Muscle of leg (tissue), 11 donors: Measurements from ENCODE around the gene MMP15. TPM values are rescaled to one million over a fixed set of nuclear protein-coding genes. Genes with fewer than 3 reads are reported as not detected.

Source experiments
- DNase-seq: peaks from one replicate; pipeline ENCODE4 v3.0.0; 2013
- H3K27ac ChIP-seq: one replicate; pipeline ENCODE4 v1.5.1; 2013; ENCODE audit warnings: mild to moderate bottlenecking, low read length, control low read depth
- H3K27me3 ChIP-seq: one replicate; pipeline ENCODE4 v1.6.1; 2013; ENCODE audit warnings: low read length; ENCODE audit not compliant: control insufficient read depth, insufficient read depth
- H3K36me3 ChIP-seq: one replicate; pipeline ENCODE4 v1.6.1; 2013; ENCODE audit warnings: low read length; ENCODE audit not compliant: control insufficient read depth, insufficient read depth
- H3K4me1 ChIP-seq: one replicate; pipeline ENCODE4 v1.6.1; 2013; ENCODE audit warnings: low read length; ENCODE audit not compliant: control insufficient read depth, insufficient read depth
- H3K4me3 ChIP-seq: one replicate; pipeline ENCODE4 v1.5.1; 2013; ENCODE audit warnings: low read length, control low read depth
- H3K9me3 ChIP-seq: replicated peaks from 2 replicates; pipeline ENCODE4 v1.6.1; 2013; ENCODE audit warnings: low read depth, low read length; ENCODE audit not compliant: control insufficient read depth
- WGBS: methylation state at CpG from one replicate; pipeline ENCODE4 v1.1.5; 2013; ENCODE audit warnings: missing lambda C conversion rate; ENCODE audit not compliant: insufficient coverage; 5-methylcytosine and 5-hydroxymethylcytosine counted together
- polyA plus RNA-seq, 8 donors: library from polyadenylated mRNA; unstranded; fragments of 120-200 nt; gene quantifications; one replicate each; pipeline versions ENCODE4 v1.2.1 to v1.2.3, GENCODE V29; 2013; ENCODE audit warnings: inconsistent platforms in 1 of 8, low replicate concordance in 1 of 8; ENCODE audit not compliant: insufficient read length in 8 of 8, insufficient read depth in 1 of 8
- total RNA-seq: library from RNA; stranded (reverse); fragments of 120-200 nt; gene quantifications from one replicate; pipeline ENCODE4 v1.2.4, GENCODE V29; 2013

MMP15 gene
- total and polyA plus RNA-seq, 9 donors = 15.0 to 37.1 (median 31.2) TPM

DNA sequence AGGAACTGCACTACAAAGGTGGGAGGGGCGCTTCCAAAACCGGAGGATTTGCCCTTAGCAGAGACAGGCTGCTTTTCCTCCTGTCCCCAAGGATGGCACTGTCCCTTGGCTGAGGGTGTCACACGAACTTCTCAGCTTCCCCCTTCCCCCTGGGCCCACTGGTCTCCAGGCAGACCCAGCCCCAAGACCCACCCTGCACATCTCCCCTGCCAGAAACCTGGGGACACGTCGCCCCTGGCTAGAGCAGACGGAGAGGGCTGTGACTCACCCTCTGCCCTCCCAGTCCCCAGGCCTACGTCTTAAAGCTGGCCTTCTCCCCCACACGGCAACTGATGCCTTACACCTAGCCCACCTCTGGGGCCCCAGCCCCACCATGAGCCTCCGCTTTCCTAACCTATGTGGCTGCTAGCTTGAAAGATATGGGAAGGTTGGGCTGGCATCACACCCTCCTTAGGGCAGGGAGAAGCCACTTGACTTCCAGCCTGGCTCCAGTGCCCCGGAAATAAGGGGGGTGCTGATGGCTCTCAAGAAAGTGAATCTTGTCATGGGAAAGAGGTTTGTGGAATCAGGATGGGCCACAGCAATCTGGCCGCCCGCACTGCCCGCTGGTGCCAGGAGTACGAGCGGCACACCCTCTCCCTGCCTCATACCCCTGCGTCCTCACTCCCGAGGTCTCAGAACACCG is 29.7 kb upstream of the MMP15 start:
- Histone ChIP-seq H3K9me3 (no peaks in the 10 kb centered on the region), H3K36me3 (peaks cover 49% of the 10 kb centered on the region), H3K27me3 (no peaks in the 10 kb centered on the region), H3K4me3 (no peak overlapping the region), H3K27ac (no peak overlapping the region), H3K4me1 (peaks cover 22% of the 10 kb centered on the region)
- WGBS = 87% methylated on average over 17 of the region's 18 CpGs
- DNase-seq = no peak

DNA sequence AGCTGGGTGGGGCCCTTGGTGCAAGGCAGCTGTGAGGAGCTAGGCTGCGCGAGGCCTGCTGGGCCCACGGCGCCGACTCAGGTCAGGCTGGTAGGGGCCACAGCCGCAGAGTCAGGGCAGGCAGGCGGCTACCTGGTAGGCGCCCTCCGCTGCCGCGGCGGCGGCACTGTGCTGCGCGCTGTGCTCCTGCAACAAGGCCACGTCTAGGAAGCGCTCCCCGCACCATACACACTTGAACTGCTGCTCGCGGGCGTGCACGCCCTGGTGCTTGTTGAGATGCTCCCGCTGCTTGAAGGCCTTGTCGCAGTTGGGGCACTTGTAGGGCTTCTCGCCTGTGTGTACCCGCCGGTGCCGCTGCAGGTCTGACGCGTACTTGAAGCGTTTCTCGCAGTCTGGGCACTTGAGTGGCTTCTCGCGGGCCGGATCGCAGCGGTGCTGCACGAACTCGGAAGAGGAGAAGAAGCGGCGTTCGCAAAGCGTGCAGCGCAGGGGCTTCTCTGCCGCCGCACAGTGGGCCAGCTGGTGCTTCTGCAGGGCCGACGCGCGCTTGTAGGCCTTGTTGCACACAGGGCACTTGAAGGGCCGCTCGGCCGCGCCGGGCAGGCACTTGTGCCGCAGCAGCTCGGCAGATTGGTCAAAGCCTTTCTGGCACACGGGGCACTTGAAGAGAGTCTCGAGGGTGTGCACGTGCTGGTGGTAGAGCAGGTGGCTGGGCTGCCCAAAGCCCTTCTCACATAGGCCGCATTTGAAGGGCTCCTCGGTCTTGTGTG is 29.0 kb upstream of the MMP15 start:
- no peak overlapping the region for H3K4me3 ChIP-seq
- peaks cover 49% of the 10 kb centered on the region for H3K36me3 ChIP-seq
- 93% methylated on average over 60 of the region's 62 CpGs for WGBS
- H3K27ac ChIP-seq = no peak overlapping the region
- no peak for DNase-seq
- H3K9me3 ChIP-seq = no peaks in the 10 kb centered on the region
- H3K27me3 ChIP-seq = no peaks in the 10 kb centered on the region
- H3K4me1 ChIP-seq = peaks cover 24% of the 10 kb centered on the region

- peaks cover 49% of the 10 kb centered on the region for H3K36me3 ChIP-seq
- no peak overlapping the region for H3K4me3 ChIP-seq
- H3K4me1 ChIP-seq = peaks cover 27% of the 10 kb centered on the region
- H3K27me3 ChIP-seq = no peaks in the 10 kb centered on the region
- H3K27ac ChIP-seq = no peak overlapping the region
- H3K9me3 ChIP-seq = no peaks in the 10 kb centered on the region
- 96% methylated on average over 35 of the region's 35 CpGs for WGBS
- DNase-seq = no peak
Measured at GRCh38 chr16:57997176-57997527, 28.4 kb upstream of the MMP15 start.

DNA sequence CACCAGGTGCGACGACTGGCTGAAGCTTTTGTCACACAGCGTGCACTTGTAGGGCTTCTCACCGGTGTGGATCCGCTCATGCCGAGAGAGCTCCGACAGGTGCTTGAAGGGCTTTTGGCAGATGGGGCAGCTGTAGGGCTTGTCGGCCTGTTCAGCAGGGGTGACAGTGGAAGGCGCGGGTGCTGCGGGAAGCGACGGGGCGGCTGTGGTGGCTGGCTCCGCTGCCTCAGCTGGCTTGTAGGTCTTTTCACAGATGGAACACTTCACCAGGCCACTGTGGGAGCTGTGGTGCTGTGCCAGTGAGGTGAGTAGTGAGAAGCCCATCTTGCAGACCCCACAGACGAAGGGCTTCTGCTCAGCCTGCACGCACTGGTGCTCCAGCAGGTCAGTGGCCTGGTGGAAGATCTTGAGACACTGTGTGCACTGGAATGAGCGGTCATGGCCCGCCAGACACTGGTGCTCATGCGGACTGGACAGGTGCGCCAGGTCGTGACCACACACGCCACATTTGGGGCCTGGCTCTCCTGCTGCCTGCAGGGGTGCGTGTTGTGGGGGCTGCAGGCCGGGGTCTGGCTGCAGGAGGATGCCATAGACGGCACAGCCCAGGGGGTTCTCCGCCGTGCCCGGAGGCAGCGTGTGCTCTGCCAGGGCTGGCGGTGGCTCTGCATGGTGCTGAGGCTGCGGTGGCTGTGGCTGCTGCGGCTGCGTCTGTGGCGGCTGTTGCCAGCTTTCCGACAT is 27.9 kb upstream of the MMP15 start:
- H3K4me1 ChIP-seq = peaks cover 27% of the 10 kb centered on the region
- peaks cover 49% of the 10 kb centered on the region for H3K36me3 ChIP-seq
- DNase-seq = no peak
- no peak overlapping the region for H3K27ac ChIP-seq
- H3K4me3 ChIP-seq = no peak overlapping the region
- no peaks in the 10 kb centered on the region for H3K9me3 ChIP-seq
- H3K27me3 ChIP-seq = no peaks in the 10 kb centered on the region
- WGBS = 90% methylated on average over 34 of the region's 36 CpGs

- H3K27me3 ChIP-seq = no peaks in the 10 kb centered on the region
- no peaks in the 10 kb centered on the region for H3K9me3 ChIP-seq
- DNase-seq = no peak
- H3K36me3 ChIP-seq = peaks cover 50% of the 10 kb centered on the region
- no peak overlapping the region for H3K27ac ChIP-seq
- H3K4me1 ChIP-seq = peaks cover 27% of the 10 kb centered on the region
- WGBS = 56% methylated on average over 4 of the region's 8 CpGs
- H3K4me3 ChIP-seq = no peak overlapping the region
Measured at GRCh38 chr16:57998486-57998885, 27.1 kb upstream of the MMP15 start.

GRCh38 chr16:57998992-57999365 is 26.6 kb upstream of the MMP15 start:
- no CpG with 5 or more reads among the region's 3 CpGs for WGBS
- H3K4me3 ChIP-seq = no peak overlapping the region

GRCh38 chr16:57999366-57999970 is 26.1 kb upstream of the MMP15 start:
- Histone ChIP-seq H3K9me3 (no peaks in the 10 kb centered on the region), H3K4me1 (peaks cover 27% of the 10 kb centered on the region), H3K4me3 (peak overlapping the region; percentile 61), H3K27ac (peak overlapping the region; percentile 53), H3K36me3 (peaks cover 41% of the 10 kb centered on the region), H3K27me3 (no peaks in the 10 kb centered on the region)
- 2% methylated on average over 4 of the region's 6 CpGs for WGBS
- DNase-seq = peak; percentile 32

More at GRCh38 chr16:57998992-57999365, 26.6 kb upstream of the MMP15 start:
- peaks cover 45% of the 10 kb centered on the region for H3K36me3 ChIP-seq
- DNase-seq = no peak
- H3K27ac ChIP-seq = no peak overlapping the region
- no peaks in the 10 kb centered on the region for H3K27me3 ChIP-seq
- no peaks in the 10 kb centered on the region for H3K9me3 ChIP-seq
- peaks cover 27% of the 10 kb centered on the region for H3K4me1 ChIP-seq

- H3K27ac ChIP-seq = peak within 1 kb of the TSS; percentile 91
- no peaks in the 10 kb centered on the region for H3K27me3 ChIP-seq
- no peaks in the 10 kb centered on the region for H3K9me3 ChIP-seq
- peaks cover 25% of the 10 kb centered on the region for H3K4me1 ChIP-seq
- DNase-seq = no peak
- H3K4me3 ChIP-seq = peak within 1 kb of the TSS; percentile 76
- peaks cover 37% of the 10 kb centered on the region for H3K36me3 ChIP-seq
- WGBS = under 1% methylated on average over 82 of the region's 95 CpGs
Measured at GRCh38 chr16:57999971-58000705, 25.4 kb upstream of the MMP15 start, which contains the start of gene ZNF319. Gene ZNF319, minus strand, starts transcription at chr16:58000672. Its CDS starts 2,407 bp downstream, at chr16:57998265.

- WGBS = under 1% methylated on average over 74 of the region's 81 CpGs
- H3K27me3 ChIP-seq = no peaks in the 10 kb centered on the region
- H3K9me3 ChIP-seq = no peaks in the 10 kb centered on the region
- peaks cover 28% of the 10 kb centered on the region for H3K36me3 ChIP-seq
- H3K27ac ChIP-seq = peak within 1 kb of the TSS; percentile 91
- H3K4me1 ChIP-seq = peaks cover 24% of the 10 kb centered on the region
- peak within 1 kb of the TSS; percentile 76 for H3K4me3 ChIP-seq
- DNase-seq = peak; percentile 92
Measured at GRCh38 chr16:58000706-58001676, 24.6 kb upstream of the MMP15 start, which contains the start of gene USB1. Gene USB1, plus strand, starts transcription at chr16:58001407. Its CDS starts 77 bp downstream, at chr16:58001484.
